Measurements from ENCODE around the gene TMEM248. TPM values are rescaled to one million over a fixed set of nuclear protein-coding genes. Genes with fewer than 3 reads are reported as not detected.
"Not testable (repeated sequence)": the region's sequence is repeated elsewhere in the genome, so short reads cannot be mapped to it uniquely, and the experiment has no call there.

Gene TMEM248
- total RNA-seq, result 100 to 1,000 TPM in 3 of 4 donors, 10 to 100 TPM in 1; 95.9 to 595 (median 166) TPM

- in situ Hi-C loops (cut with MboI; ENCODE audit: low pct_ligation_motif_present in 1 of 4, low pct_unique_long_range_greater_than_20kb in 1 of 4, low sequenced_read_pairs in 3 of 4), result no loop called here
- Histone ChIP-seq H3K27me3 (no peaks in the 10 kb centered on the region), H3K4me3 (peak within 1 kb of the TSS; percentile 86 to 99 (median 98)), H3K36me3 (peaks cover 0 to 4% (median 0%) of the 10 kb centered on the region in 4 donors), H3K9me3 (no peaks in the 10 kb centered on the region), H3K27ac (peak within 1 kb of the TSS; percentile 89 to 95 (median 92)), H3K4me1 (peaks cover 10 to 41% (median 28%) of the 10 kb centered on the region in 4 donors)
- 2 to 17% methylated on average over 2 to 39 of the region's 67 CpGs for WGBS, 2 donors (ENCODE audit: low coverage in 1 of 2)
- peak; percentile 93 for DNase-seq
- intact Hi-C loops (cut with DNase I; ENCODE audit: low total_unique reads), result no loop called here
- TF ChIP-seq POLR2AphosphoS5 (IDR thresholded peaks at IDR 0.05) (peak; percentile 74 to 88 (median 83)), EP300 (IDR thresholded peaks at IDR 0.05; ENCODE audit: low read depth) (no peak), CTCF (IDR thresholded peaks at IDR 0.05) (peak in 2 of 5 experiments; percentile 9), POLR2A (IDR thresholded peaks at IDR 0.05) (peak; percentile 54)
Measured at GRCh38 chr7:66920769-66921395, at the start of gene TMEM248. TSS of gene TMEM248 (plus strand) at chr7:66921225. CDS start at chr7:66941866, 20,641 bp downstream.

GRCh38 chr7:66873476-66873875, 47.5 kb upstream of the TMEM248 start:
- 88 to 97% methylated on average over 3 of the region's 3 CpGs for WGBS, 2 donors (ENCODE audit: low coverage in 1 of 2)

GRCh38 chr7:66877577-66878300, 43.3 kb upstream of the TMEM248 start:
- H3K36me3 ChIP-seq, result no peaks in the 10 kb centered on the region
- 71 to 83% methylated on average over 1 of the region's 1 CpG for WGBS, 2 donors (ENCODE audit: low coverage in 1 of 2)
- no peak overlapping the region for H3K27ac ChIP-seq
- in situ Hi-C loops (cut with MboI; ENCODE audit: low pct_ligation_motif_present in 1 of 4, low pct_unique_long_range_greater_than_20kb in 1 of 4, low sequenced_read_pairs in 3 of 4) (no loop called here), intact Hi-C loops (cut with DNase I; ENCODE audit: low total_unique reads) (no loop called here)
- TF ChIP-seq POLR2A (IDR thresholded peaks at IDR 0.05), result no peak
- TF ChIP-seq EP300 (IDR thresholded peaks at IDR 0.05; ENCODE audit: low read depth), result no peak
- TF ChIP-seq POLR2AphosphoS5 (IDR thresholded peaks at IDR 0.05), result no peak
- no peak for TF ChIP-seq CTCF (IDR thresholded peaks at IDR 0.05)
- H3K9me3 ChIP-seq, result no peaks in the 10 kb centered on the region
- H3K27me3 ChIP-seq, result no peaks in the 10 kb centered on the region
- no peak for DNase-seq
- no peak overlapping the region for H3K4me3 ChIP-seq
- peaks cover 0 to 8% (median 0%) of the 10 kb centered on the region in 4 donors for H3K4me1 ChIP-seq

More at GRCh38 chr7:66873476-66873875, 47.5 kb upstream of the TMEM248 start:
- Histone ChIP-seq H3K27ac (no peak overlapping the region), H3K4me1 (no peaks in the 10 kb centered on the region), H3K27me3 (no peaks in the 10 kb centered on the region), H3K36me3 (no peaks in the 10 kb centered on the region), H3K9me3 (no peaks in the 10 kb centered on the region), H3K4me3 (no peak overlapping the region)
- in situ Hi-C loops (cut with MboI; ENCODE audit: low pct_ligation_motif_present in 1 of 4, low pct_unique_long_range_greater_than_20kb in 1 of 4, low sequenced_read_pairs in 3 of 4) (no loop called here), intact Hi-C loops (cut with DNase I; ENCODE audit: low total_unique reads) (no loop called here)
- DNase-seq, result no peak
- TF ChIP-seq EP300 (IDR thresholded peaks at IDR 0.05; ENCODE audit: low read depth) (no peak), POLR2A (IDR thresholded peaks at IDR 0.05) (no peak), POLR2AphosphoS5 (IDR thresholded peaks at IDR 0.05) (no peak), CTCF (IDR thresholded peaks at IDR 0.05) (no peak)

GRCh38 chr7:66878301-66878685, 42.7 kb upstream of the TMEM248 start:
- H3K9me3 ChIP-seq; H3K27ac ChIP-seq; DNase-seq; in situ Hi-C loops (cut with MboI; ENCODE audit: low pct_ligation_motif_present in 1 of 4, low pct_unique_long_range_greater_than_20kb in 1 of 4, low sequenced_read_pairs in 3 of 4); H3K36me3 ChIP-seq; intact Hi-C loops (cut with DNase I; ENCODE audit: low total_unique reads); H3K27me3 ChIP-seq; H3K4me3 ChIP-seq; H3K4me1 ChIP-seq: not testable (repeated sequence)
- 86 to 88% methylated on average over 6 to 7 of the region's 7 CpGs for WGBS, 2 donors (ENCODE audit: low coverage in 1 of 2)
